SK-N-SH (cell line): Measurements from ENCODE around the gene NAALADL2. TPM values are rescaled to one million over a fixed set of nuclear protein-coding genes. Genes with fewer than 3 reads are reported as not detected.
"Not testable (repeated sequence)": the region's sequence is repeated elsewhere in the genome, so short reads cannot be mapped to it uniquely, and the experiment has no call there.

Experiments
- CTCF ChIA-PET: fragments of 300-600, 350-600 bp; formaldehyde crosslinking; extraction: SDS; loops from one replicate; lab custom pipeline; 2021; lab: Yijun Ruan, JAX
- POLR2A ChIA-PET: fragments of 350-600 bp; sonication (Branson Sonifier 250); formaldehyde crosslinking; extraction: SDS; loops from one replicate; lab custom pipeline; 2020; ENCODE audit warnings: antibody characterized with exemption, inconsistent platforms; lab: Yijun Ruan, JAX
- DNase-seq: peaks from one replicate; pipeline ENCODE4 v3.0.0; 2012
- H2AFZ ChIP-seq: fragments of 200-600 bp; sonication (generic); 2 replicates; pipeline ENCODE4 v1.8.1; 2016; ENCODE audit warnings: antibody characterized with exemption, mild to moderate bottlenecking, low read depth
- H3F3A ChIP-seq: fragments of 200-600 bp; sonication (generic); replicated peaks from 2 replicates; pipeline ENCODE3; 2016; ENCODE audit warnings: antibody characterized with exemption, mild to moderate bottlenecking; ENCODE audit not compliant: insufficient read depth
- H3K27ac ChIP-seq, 2 experiments: fragments of 200-500 bp in 1 of 2; fragments of 200-600 bp in 1 of 2; sonication (Bioruptor generic) in 1 of 2; sonication (generic), shearing (Covaris generic) in 1 of 2; 2 replicates each; pipeline versions ENCODE4 v1.5.1 to v1.6.1; 2014 to 2016; ENCODE audit warnings: low read depth in 2 of 2, inconsistent platforms in 1 of 2, low read length in 1 of 2, mild to moderate bottlenecking in 1 of 2, mixed read lengths in 1 of 2
- H3K27me3 ChIP-seq: fragments of 200-600 bp; sonication (generic), shearing (Covaris generic); 2 replicates; pipeline ENCODE4 v1.6.1; 2016; ENCODE audit warnings: mixed run types; ENCODE audit not compliant: insufficient read depth
- H3K36me3 ChIP-seq, 2 experiments: fragments of 200-500 bp in 1 of 2; fragments of 200-600 bp in 1 of 2; sonication (Bioruptor generic) in 1 of 2; sonication (generic) in 1 of 2; replicated peaks in 1 of 2; 2 replicates each; pipeline versions ENCODE3 to v1.5.1; 2014 to 2016; ENCODE audit warnings: low read length in 1 of 2, mild to moderate bottlenecking in 1 of 2; ENCODE audit not compliant: insufficient read depth in 2 of 2, control insufficient read depth in 1 of 2
- H3K4me1 ChIP-seq, 2 experiments: fragments of 200-500 bp in 1 of 2; fragments of 200-600 bp in 1 of 2; sonication (Bioruptor generic) in 1 of 2; sonication (generic), shearing (Covaris generic) in 1 of 2; 2 replicates each; pipeline versions ENCODE4 v1.5.1 to v1.6.1; 2014 to 2016; ENCODE audit warnings: low read depth in 1 of 2, low read length in 1 of 2, mixed run types in 1 of 2; ENCODE audit not compliant: insufficient read depth in 2 of 2, control insufficient read depth in 1 of 2
- H3K4me2 ChIP-seq: fragments of 200-600 bp; sonication (generic), shearing (Covaris generic); 2 replicates; pipeline ENCODE4 v1.6.1; 2017; ENCODE audit warnings: mixed run types
- H3K4me3 ChIP-seq, 2 experiments: fragments of 200-500 bp in 1 of 2; fragments of 200-600 bp in 1 of 2; sonication (Bioruptor generic) in 1 of 2; sonication (generic), shearing (Covaris generic) in 1 of 2; 2 replicates each; pipeline versions ENCODE4 v1.5.1 to v1.8.1; 2014 to 2016; ENCODE audit warnings: low read depth in 2 of 2, inconsistent platforms in 1 of 2, low read length in 1 of 2, mild to moderate bottlenecking in 1 of 2, mixed read lengths in 1 of 2, moderate library complexity in 1 of 2
- H3K79me2 ChIP-seq: fragments of 200-600 bp; sonication (generic); 2 replicates; pipeline ENCODE4 v1.8.1; 2017; ENCODE audit warnings: mild to moderate bottlenecking; ENCODE audit not compliant: insufficient read depth
- H3K9ac ChIP-seq: fragments of 200-600 bp; sonication (generic); 2 replicates; pipeline ENCODE4 v1.6.1; 2017; ENCODE audit warnings: mixed run types
- H3K9me2 ChIP-seq: fragments of 200-600 bp; sonication (generic); 2 replicates; pipeline ENCODE4 v1.6.1; 2017; ENCODE audit warnings: mixed run types
- H3K9me3 ChIP-seq: fragments of 200-600 bp; sonication (generic); 2 replicates; pipeline ENCODE4 v1.6.1; 2017; ENCODE audit warnings: mixed run types, mild to moderate bottlenecking, moderate library complexity
- H4K20me1 ChIP-seq: fragments of 200-600 bp; sonication (generic); 2 replicates; pipeline ENCODE4 v1.6.1; 2017; ENCODE audit warnings: mild to moderate bottlenecking, mixed run types; ENCODE audit not compliant: insufficient read depth
- CTCF ChIP-seq: fragments of 200-600 bp; sonication (generic); IDR thresholded peaks from 2 replicates; pipeline ENCODE4 v1.6.1; 2017; ENCODE audit warnings: antibody characterized with exemption, mild to moderate bottlenecking, moderate library complexity
- EP300 ChIP-seq, 2 experiments: IDR thresholded peaks; 2 replicates each; pipeline versions ENCODE4 v1.4.0 to v1.6.1; 2012; ENCODE audit warnings: borderline replicate concordance in 1 of 2, low read depth in 1 of 2, low read length in 1 of 2
- EZH2phosphoT487 ChIP-seq: fragments of 200-600 bp; sonication (generic); IDR thresholded peaks from 2 replicates; pipeline ENCODE4 v1.6.1; 2017; ENCODE audit warnings: low read depth, mixed run types, mild to moderate bottlenecking, antibody characterized with exemption, moderate library complexity, borderline replicate concordance
- FOSL2 ChIP-seq: IDR thresholded peaks from 2 replicates; pipeline ENCODE4 v1.4.0; 2012; ENCODE audit warnings: low read depth, mild to moderate bottlenecking, moderate library complexity, borderline replicate concordance
- FOXJ3 ChIP-seq: sonication (generic); formaldehyde crosslinking; IDR thresholded peaks from 2 replicates; pipeline ENCODE4 v1.5.1; 2020; ENCODE audit warnings: mild to moderate bottlenecking, missing genetic modification reagents
- FOXM1 ChIP-seq: IDR thresholded peaks from 2 replicates; pipeline ENCODE4 v1.4.0; 2012; ENCODE audit warnings: low read depth, mild to moderate bottlenecking
- GATA2 ChIP-seq: sonication (generic); formaldehyde crosslinking; IDR thresholded peaks from 2 replicates; pipeline ENCODE4 v1.5.0; 2020; ENCODE audit warnings: mild to moderate bottlenecking, missing genetic modification reagents
- IRF3 ChIP-seq: fragments of 150-350 bp; IDR thresholded peaks from 2 replicates; pipeline ENCODE4 v1.6.1; 2016; ENCODE audit warnings: mild to moderate bottlenecking, low read depth, low read length
- MEF2A ChIP-seq: IDR thresholded peaks from 2 replicates; pipeline ENCODE4 v1.4.0; 2012; ENCODE audit warnings: low read depth, borderline replicate concordance
- NRF1 ChIP-seq: IDR thresholded peaks from 2 replicates; pipeline ENCODE4 v1.6.1; 2012; ENCODE audit warnings: low read depth, mild to moderate bottlenecking, low read length
- RCOR1 ChIP-seq: fragments of 150-350 bp; IDR thresholded peaks from 2 replicates; pipeline ENCODE4 v1.6.1; 2017; ENCODE audit warnings: antibody characterized with exemption, low read length
- RFX5 ChIP-seq: IDR thresholded peaks from 2 replicates; pipeline ENCODE4 v1.6.1; 2012; ENCODE audit warnings: mild to moderate bottlenecking, improper control_type of control experiment, low read length
- RXRA ChIP-seq: IDR thresholded peaks from 2 replicates; pipeline ENCODE4 v1.4.0; 2012; ENCODE audit warnings: low read depth, mild to moderate bottlenecking, borderline replicate concordance
- SIN3A ChIP-seq: IDR thresholded peaks from 2 replicates; pipeline ENCODE4 v1.6.1; 2012; ENCODE audit warnings: low read depth, mild to moderate bottlenecking, low read length, moderate library complexity, borderline replicate concordance
- TAF1 ChIP-seq: IDR thresholded peaks from 2 replicates; pipeline ENCODE4 v1.6.1; 2012; ENCODE audit warnings: low read depth, mild to moderate bottlenecking, low read length, moderate library complexity, borderline replicate concordance
- TCF12 ChIP-seq: IDR thresholded peaks from 2 replicates; pipeline ENCODE4 v1.4.0; 2012
- USF2 ChIP-seq: fragments of 150-350 bp; IDR thresholded peaks from 2 replicates; pipeline ENCODE4 v1.6.1; 2017; ENCODE audit warnings: antibody characterized with exemption, low read length, low read depth, borderline replicate concordance
- ZBTB33 ChIP-seq: IDR thresholded peaks from 2 replicates; pipeline ENCODE4 v1.4.0; 2012; ENCODE audit warnings: low read depth, borderline replicate concordance
- WGBS: methylation state at CpG from one replicate; pipeline ENCODE4 v1.1.6; 2017; ENCODE audit warnings: low lambda C conversion rate; 5-methylcytosine and 5-hydroxymethylcytosine counted together
- polyA plus RNA-seq, 3 experiments: library from polyadenylated mRNA; depleted of rRNA; stranded (reverse); fragments of >200 nt; gene quantifications; 2 replicates each; pipeline ENCODE4 v1.2.3, GENCODE V29; 2012
- TF ChIP-seq, protein P1 (sequence below): IDR thresholded peaks from 2 replicates; pipeline ENCODE4 v1.4.0; 2012; ENCODE audit warnings: low read depth

NAALADL2 gene
- polyA plus RNA-seq, 1 of the 3 experiments (the other 2 are of a cell fraction): 1.2 TPM

DNA sequence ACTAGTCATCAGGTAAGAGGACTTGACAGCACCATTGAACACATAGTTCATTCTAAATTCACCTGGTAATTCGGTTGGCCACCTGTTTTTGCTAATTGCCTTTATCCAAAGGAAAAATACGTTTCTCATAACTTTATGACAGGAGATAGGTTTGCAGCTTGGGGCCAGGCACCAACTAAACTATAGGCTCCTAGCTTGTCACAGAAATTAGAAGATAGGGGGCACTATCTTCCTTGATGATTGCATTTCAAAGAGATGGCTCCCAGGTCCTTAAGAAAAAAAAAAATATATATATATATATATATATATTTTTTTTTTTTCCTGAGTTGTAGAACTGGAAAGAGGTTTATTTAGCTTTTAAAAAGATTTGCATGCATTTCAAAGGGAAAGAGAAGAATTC, 563.6 kb downstream of the NAALADL2 start (continued):
- TF ChIP-seq, protein P1, sequence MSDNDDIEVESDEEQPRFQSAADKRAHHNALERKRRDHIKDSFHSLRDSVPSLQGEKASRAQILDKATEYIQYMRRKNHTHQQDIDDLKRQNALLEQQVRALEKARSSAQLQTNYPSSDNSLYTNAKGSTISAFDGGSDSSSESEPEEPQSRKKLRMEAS: no peak
- no peak for TF ChIP-seq EZH2phosphoT487

- H3K27ac ChIP-seq, H3K4me3 ChIP-seq, H3F3A ChIP-seq, H2AFZ ChIP-seq, H3K9ac ChIP-seq, H3K79me2 ChIP-seq, H4K20me1 ChIP-seq, H3K4me1 ChIP-seq, DNase-seq, H3K36me3 ChIP-seq, CTCF ChIA-PET, H3K4me2 ChIP-seq, H3K9me2 ChIP-seq, H3K9me3 ChIP-seq, H3K27me3 ChIP-seq, POLR2A ChIA-PET: not testable (repeated sequence)
- WGBS: 80% methylated on average over 2 of the region's 2 CpGs
These were observed 564.7 kb downstream of the NAALADL2 start for GRCh38 chr3:175423848-175424247.

DNA sequence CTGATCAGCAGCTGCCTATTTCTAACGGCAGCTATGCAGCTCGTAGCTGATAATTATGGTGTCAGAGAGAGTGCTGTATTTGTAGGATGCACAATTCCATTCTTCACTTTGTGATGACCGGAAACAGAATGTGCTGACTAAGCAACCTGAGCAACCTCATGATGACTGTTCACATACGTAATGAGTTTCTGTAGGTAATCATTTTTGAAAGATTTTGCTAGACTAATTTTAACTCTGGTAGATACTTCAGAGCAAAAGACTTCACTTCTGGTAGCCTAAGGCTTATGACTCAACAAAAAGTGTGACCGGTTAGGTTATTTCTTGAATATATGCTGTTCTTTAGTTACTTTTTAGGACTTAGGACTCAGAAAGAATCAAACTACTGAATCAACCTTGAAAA, 567.7 kb downstream of the NAALADL2 start:
- no peaks in the 10 kb centered on the region for H3K27me3 ChIP-seq
- no peak overlapping the region for H3K27ac ChIP-seq
- H3K9ac ChIP-seq: no peak overlapping the region
- no peaks in the 10 kb centered on the region for H3F3A ChIP-seq
- DNase-seq: no peak
- peaks cover 1 to 6% of the 10 kb centered on the region in 2 experiments; a peak in 3 of 4 replicates for H3K4me1 ChIP-seq
- ChIA-PET POLR2A (no interaction called here), CTCF (interaction anchor here (1.4 kb wide), 1 partner anchor 12 kb away, joined by 3 read pairs; no protein-coding TSS in a partner anchor)
- H3K9me3 ChIP-seq: no peaks in the 10 kb centered on the region
- H3K36me3 ChIP-seq: no peaks in the 10 kb centered on the region
- H3K79me2 ChIP-seq: no peaks in the 10 kb centered on the region
- H3K4me3 ChIP-seq: no peak overlapping the region
- no peak overlapping the region for H3K4me2 ChIP-seq
- H3K9me2 ChIP-seq: no peaks in the 10 kb centered on the region
- no peak overlapping the region for H2AFZ ChIP-seq
- TF ChIP-seq GATA2 (CRISPR knock-in tag) (no peak), EP300 (IDR thresholded peaks at IDR 0.05; ENCODE audit: borderline replicate concordance in 1 of 2, low read depth in 1 of 2, low read length in 1 of 2) (no peak), RCOR1 (no peak), FOSL2 (no peak), MEF2A (no peak), RXRA (no peak), CTCF (no peak), TAF1 (no peak), IRF3 (no peak), SIN3A (no peak), ZBTB33 (no peak), NRF1 (no peak), EZH2phosphoT487 (no peak), FOXM1 (no peak), RFX5 (no peak), TCF12 (no peak), FOXJ3 (CRISPR knock-in tag) (no peak), USF2 (no peak)
- TF ChIP-seq, all 33 proteins: peak for 0
- 94% methylated on average over 5 of the region's 5 CpGs for WGBS
- no peaks in the 10 kb centered on the region for H4K20me1 ChIP-seq
